PFSK-1 (cell line): Measurements from ENCODE around the gene BAG2.

Experiments used
- FOXP2 ChIP-seq: optimal IDR thresholded peaks from 2 replicates; pipeline ENCODE3; 2011; ENCODE audit warnings: borderline replicate concordance, control low read depth, inconsistent platforms; ENCODE audit not compliant: insufficient read depth; ENCODE audit errors: extremely low read length, extremely low read depth
- POLR2AphosphoS5 ChIP-seq: IDR thresholded peaks from 2 replicates; pipeline ENCODE4 v1.6.1; 2012; ENCODE audit warnings: low read depth, mild to moderate bottlenecking, control low read depth, low read length, moderate library complexity
- REST ChIP-seq, 2 experiments: IDR thresholded peaks; 2 replicates each; pipeline versions ENCODE4 v1.6.1 to v1.8.0; 2011 to 2012; ENCODE audit warnings: low read depth in 2 of 2, low read length in 2 of 2, control low read depth in 1 of 2, inconsistent platforms in 1 of 2, mild to moderate bottlenecking in 1 of 2, moderate library complexity in 1 of 2; ENCODE audit not compliant: insufficient read depth in 1 of 2
- SIN3A ChIP-seq: IDR thresholded peaks from 2 replicates; pipeline ENCODE4 v1.6.1; 2012; ENCODE audit warnings: mild to moderate bottlenecking, low read length, moderate library complexity, borderline replicate concordance; ENCODE audit not compliant: insufficient read depth
- TAF1 ChIP-seq: IDR thresholded peaks from 2 replicates; pipeline ENCODE4 v1.6.1; 2012; ENCODE audit warnings: low read length, control low read depth, borderline replicate concordance; ENCODE audit not compliant: insufficient read depth

GRCh38 chr6:57226221-57226620 is 54.1 kb downstream of the BAG2 start:
- no peak for TF ChIP-seq REST (IDR thresholded peaks at IDR 0.05; ENCODE audit: insufficient read depth in 1 of 2, low read depth in 2 of 2, low read length in 2 of 2)
- TF ChIP-seq FOXP2, result no peak
- TF ChIP-seq POLR2AphosphoS5, result no peak
- no peak for TF ChIP-seq TAF1
- no peak for TF ChIP-seq SIN3A
